ENCODE results near the gene SLIT3. TPM values are rescaled to one million over a fixed set of nuclear protein-coding genes. Genes with fewer than 3 reads are reported as not detected.

Gene SLIT3
- total and polyA plus RNA-seq, 10 of the 15 experiments (the other 5 are each of a cell fraction or from before 2014, with no cell fraction given): 0.05 TPM; not detected in 9

GRCh38 chr5:168658394-168658793 lies 642.5 kb downstream of the SLIT3 start:
- ChIA-PET SMC1A (ENCODE audit: uncharacterized antibody, unreplicated experiment) (no interaction called here), CTCF (no interaction called here), RAD21 (ENCODE audit: unreplicated experiment) (interaction anchor here (0.6 kb wide), 1 partner anchor 439 kb away, joined by 3 read pairs; no protein-coding TSS in a partner anchor), POLR2A (no interaction called here)
- intact Hi-C loops (cut with micrococcal nuclease; ENCODE audit: unreplicated experiment) (no loop called here), in situ Hi-C loops (cut with MboI) (no loop called here)
- no peaks in the 10 kb centered on the region for H3K4me1 ChIP-seq (ENCODE audit: control insufficient read depth, insufficient read depth, low read length)
- DNase-seq (ENCODE audit: low read depth, low spot score) (no peak), FAIRE-seq (no peak), ATAC-seq (no peak)
- H3K27me3 ChIP-seq (replicated peaks in 1 of 2; ENCODE audit: control insufficient read depth in 2 of 2, insufficient read depth in 2 of 2, low read length in 1 of 2): no peaks in the 10 kb centered on the region
- no peak overlapping the region for H2AFZ ChIP-seq (ENCODE audit: control insufficient read depth, low read depth, low read length)
- 52% methylated on average over 2 of the region's 2 CpGs for WGBS (ENCODE audit: insufficient coverage, insufficient replicate concordance, low lambda C conversion rate, missing lambda C conversion rate)
- H3K9ac ChIP-seq (ENCODE audit: control insufficient read depth, insufficient read depth, low read length): no peak overlapping the region
- H3K9me3 ChIP-seq (replicated peaks; ENCODE audit: control insufficient read depth, insufficient read depth, low read length): no peaks in the 10 kb centered on the region
- no peak overlapping the region for H3K4me3 ChIP-seq
- TF ChIP-seq ZNF24 (IDR thresholded peaks at IDR 0.05) (no peak), PAX8 (IDR thresholded peaks at IDR 0.05) (no peak), IKZF2 (IDR thresholded peaks at IDR 0.05) (no peak), RFX5 (IDR thresholded peaks at IDR 0.05; ENCODE audit: low read depth, low read length) (no peak), DPF2 (IDR thresholded peaks at IDR 0.05) (no peak), RUNX3 (IDR thresholded peaks at IDR 0.05; ENCODE audit: low read length) (no peak), WRNIP1 (IDR thresholded peaks at IDR 0.05; ENCODE audit: borderline replicate concordance, low read depth, low read length) (no peak)
- H3K79me2 ChIP-seq (ENCODE audit: control insufficient read depth, insufficient read depth, low read length): no peaks in the 10 kb centered on the region
- no peaks in the 10 kb centered on the region for H4K20me1 ChIP-seq (ENCODE audit: control insufficient read depth, insufficient read depth)
- no peak overlapping the region for H3K4me2 ChIP-seq (ENCODE audit: control insufficient read depth, insufficient read depth)
- no TSS peak for BruUV-seq (replicated peaks)
- no peak overlapping the region for H3K27ac ChIP-seq (ENCODE audit: control insufficient read depth, insufficient read depth)
- H3K36me3 ChIP-seq (ENCODE audit: control insufficient read depth in 2 of 2, insufficient read depth in 2 of 2, low read length in 1 of 2): no peaks in the 10 kb centered on the region

- no peak for ATAC-seq
- H3K79me2 ChIP-seq (ENCODE audit: control insufficient read depth, insufficient read depth, low read length): no peaks in the 10 kb centered on the region
- H3K27ac ChIP-seq (ENCODE audit: control insufficient read depth, insufficient read depth): no peak overlapping the region
- no TSS peak for BruUV-seq (replicated peaks)
- intact Hi-C loops (cut with micrococcal nuclease; ENCODE audit: unreplicated experiment): no loop called here
- CTCF ChIA-PET: no interaction called here
- 13% methylated on average over 3 of the region's 3 CpGs for WGBS (ENCODE audit: insufficient coverage, insufficient replicate concordance, low lambda C conversion rate, missing lambda C conversion rate)
- FAIRE-seq: no peak
- SMC1A ChIA-PET (ENCODE audit: uncharacterized antibody, unreplicated experiment): no interaction called here
- DNase-seq (ENCODE audit: low read depth, low spot score): no peak
- H3K4me2 ChIP-seq (ENCODE audit: control insufficient read depth, insufficient read depth): no peak overlapping the region
- no peaks in the 10 kb centered on the region for H3K4me1 ChIP-seq (ENCODE audit: control insufficient read depth, insufficient read depth, low read length)
- POLR2A ChIA-PET: no interaction called here
- in situ Hi-C loops (cut with MboI): no loop called here
- H3K4me3 ChIP-seq: no peak overlapping the region
- TF ChIP-seq BCLAF1 (IDR thresholded peaks at IDR 0.05) (no peak), CTCF (IDR thresholded peaks at IDR 0.05 in 2 of 3, conservative IDR thresholded peaks at IDR 0.05 in 1 of 3; ENCODE audit: control insufficient read depth in 2 of 3, extremely low read depth in 1 of 3, insufficient read depth in 1 of 3, low read depth in 3 of 3, low read length in 3 of 3) (no peak), KAT2A (conservative IDR thresholded peaks at IDR 0.05; ENCODE audit: control insufficient read depth, low read depth, low read length) (no peak)
- no peaks in the 10 kb centered on the region for H4K20me1 ChIP-seq (ENCODE audit: control insufficient read depth, insufficient read depth)
- H3K9me3 ChIP-seq (replicated peaks; ENCODE audit: control insufficient read depth, insufficient read depth, low read length): no peaks in the 10 kb centered on the region
- RAD21 ChIA-PET (ENCODE audit: unreplicated experiment): no interaction called here
- no peaks in the 10 kb centered on the region for H3K36me3 ChIP-seq (ENCODE audit: control insufficient read depth in 2 of 2, insufficient read depth in 2 of 2, low read length in 1 of 2)
- no peaks in the 10 kb centered on the region for H3K27me3 ChIP-seq (replicated peaks in 1 of 2; ENCODE audit: control insufficient read depth in 2 of 2, insufficient read depth in 2 of 2, low read length in 1 of 2)
- no peak overlapping the region for H2AFZ ChIP-seq (ENCODE audit: control insufficient read depth, low read depth, low read length)
- no peak overlapping the region for H3K9ac ChIP-seq (ENCODE audit: control insufficient read depth, insufficient read depth, low read length)
These were observed 644.3 kb downstream of the SLIT3 start for GRCh38 chr5:168656633-168657032.
